HG03060 (cell line): ENCODE measurements around the gene TNFRSF12A.

Experiments
- ATAC-seq: cut with Tn5 transposase; IDR thresholded peaks from one replicate; pipeline ENCODE4 v1.9.1; 2021; ENCODE audit warnings: low read depth, moderate number of reproducible peaks; ENCODE audit not compliant: unreplicated experiment

The TNFRSF12A gene

GRCh38 chr16:3009568-3010390 lies 10.4 kb upstream of the TNFRSF12A start:
- no peak for ATAC-seq

- no peak for ATAC-seq
Measured at GRCh38 chr16:3010510-3010909, 9.7 kb upstream of the TNFRSF12A start.

- ATAC-seq = no peak
Measured at GRCh38 chr16:3012246-3012645, 7.9 kb upstream of the TNFRSF12A start.

- no peak for ATAC-seq
Measured at GRCh38 chr16:3012828-3013420, 7.2 kb upstream of the TNFRSF12A start, which contains the start of gene CLDN9. TSS of gene CLDN9 (plus strand) at chr16:3012923. CDS start at chr16:3013363, 440 bp downstream.

- ATAC-seq = no peak
Measured at GRCh38 chr16:3013491-3013951, 6.6 kb upstream of the TNFRSF12A start.

- ATAC-seq = no peak
Measured at GRCh38 chr16:3013998-3014690, 6.0 kb upstream of the TNFRSF12A start.

GRCh38 chr16:3014971-3015370 lies 5.2 kb upstream of the TNFRSF12A start:
- ATAC-seq = no peak

GRCh38 chr16:3015865-3016521 lies 4.2 kb upstream of the TNFRSF12A start:
- ATAC-seq = no peak

- no peak for ATAC-seq
Measured at GRCh38 chr16:3017344-3017743, 2.8 kb upstream of the TNFRSF12A start.

- no peak for ATAC-seq
Measured at GRCh38 chr16:3017794-3018506, 2.2 kb upstream of the TNFRSF12A start, which contains the start of gene CLDN6. TSS of gene CLDN6 (minus strand) at chr16:3018183. CDS start at chr16:3016021, 2,162 bp downstream.

GRCh38 chr16:3019594-3020246 lies 448 bp upstream of the TNFRSF12A start:
- no peak for ATAC-seq

GRCh38 chr16:3020604-3021448 lies 658 bp downstream of the TNFRSF12A start:
- ATAC-seq = no peak

- ATAC-seq = no peak
Measured at GRCh38 chr16:3021449-3022207, 1.5 kb downstream of the TNFRSF12A start.

- no peak for ATAC-seq
Measured at GRCh38 chr16:3022208-3022683, 2.1 kb downstream of the TNFRSF12A start.

GRCh38 chr16:3022684-3023414 lies 2.7 kb downstream of the TNFRSF12A start:
- ATAC-seq = no peak

GRCh38 chr16:3023415-3023668 lies 3.2 kb downstream of the TNFRSF12A start:
- ATAC-seq = no peak
